Smooth muscle cell (in vitro differentiated cells): Measurements from ENCODE around the gene YARS2. TPM values are rescaled to one million over a fixed set of nuclear protein-coding genes. Genes with fewer than 3 reads are reported as not detected.

Experiments used
- DNase-seq: peaks from one replicate; lab custom pipeline; 2025; ENCODE audit not compliant: unreplicated experiment; lab: John Stamatoyannopoulos, UW
- H2AFZ ChIP-seq: fragments of 200-600 bp; sonication (generic); 2 replicates; pipeline ENCODE4 v1.6.0; 2016; ENCODE audit warnings: antibody characterized with exemption, low read depth, mild to moderate bottlenecking
- H3F3A ChIP-seq: fragments of 200-600 bp; sonication (generic); 2 replicates; pipeline ENCODE4 v1.6.0; 2017; ENCODE audit warnings: antibody characterized with exemption, low read depth
- H3K27ac ChIP-seq: fragments of 200-600 bp; sonication (generic); 2 replicates; pipeline ENCODE4 v1.5.1; 2016; ENCODE audit warnings: low read depth, mild to moderate bottlenecking
- H3K27me3 ChIP-seq: fragments of 200-600 bp; sonication (generic); 2 replicates; pipeline ENCODE4 v1.6.1; 2016; ENCODE audit warnings: low read depth, mild to moderate bottlenecking
- H3K36me3 ChIP-seq: fragments of 200-600 bp; sonication (generic); 2 replicates; pipeline ENCODE4 v1.5.1; 2016; ENCODE audit warnings: low read depth
- H3K4me1 ChIP-seq: fragments of 200-600 bp; sonication (generic); 2 replicates; pipeline ENCODE4 v1.5.1; 2016; ENCODE audit warnings: low read depth
- H3K4me2 ChIP-seq: fragments of 200-600 bp; sonication (generic); 2 replicates; pipeline ENCODE4 v1.6.0; 2016; ENCODE audit warnings: mild to moderate bottlenecking
- H3K4me3 ChIP-seq: fragments of 200-600 bp; sonication (generic); 2 replicates; pipeline ENCODE4 v1.5.1; 2016; ENCODE audit warnings: mild to moderate bottlenecking
- H3K79me2 ChIP-seq: fragments of 200-600 bp; sonication (generic); 2 replicates; pipeline ENCODE4 v1.6.0; 2016; ENCODE audit warnings: low read depth, mild to moderate bottlenecking
- H3K9ac ChIP-seq: fragments of 200-600 bp; sonication (generic); 2 replicates; pipeline ENCODE4 v1.6.0; 2016; ENCODE audit warnings: low read depth
- H3K9me3 ChIP-seq: fragments of 200-600 bp; sonication (generic); replicated peaks from 2 replicates; pipeline ENCODE4 v1.5.1; 2016; ENCODE audit warnings: low read depth
- H4K20me1 ChIP-seq: fragments of 200-600 bp; sonication (generic); 2 replicates; pipeline ENCODE4 v1.6.0; 2016; ENCODE audit warnings: low read depth
- WGBS: methylation state at CpG from one replicate; pipeline ENCODE4 v1.1.7; 2016; ENCODE audit warnings: low lambda C conversion rate; 5-methylcytosine and 5-hydroxymethylcytosine counted together
- polyA plus RNA-seq: library from polyadenylated mRNA; unstranded; fragments of >200 nt; fragmentation: Nextera tagmentation; extraction: Ambion mirVana; gene quantifications from 2 replicates; pipeline ENCODE4 v1.2.1, GENCODE V29; 2016
- total RNA-seq: library from RNA; depleted of rRNA; stranded (reverse); fragments of >200 nt; gene quantifications from 2 replicates; pipeline ENCODE4 v1.2.3, GENCODE V29; 2014
- TF ChIP-seq, protein P1 (sequence below): fragments of 200-600 bp; sonication (generic); IDR thresholded peaks from 2 replicates; pipeline ENCODE4 v1.5.1; 2017; ENCODE audit warnings: borderline replicate concordance, mild to moderate bottlenecking, antibody characterized with exemption; ENCODE audit not compliant: insufficient read depth, poor library complexity, severe bottlenecking

YARS2 gene
- total and polyA plus RNA-seq, 2 experiments from 2014 or later: 25.9 to 32.6 TPM

DNA sequence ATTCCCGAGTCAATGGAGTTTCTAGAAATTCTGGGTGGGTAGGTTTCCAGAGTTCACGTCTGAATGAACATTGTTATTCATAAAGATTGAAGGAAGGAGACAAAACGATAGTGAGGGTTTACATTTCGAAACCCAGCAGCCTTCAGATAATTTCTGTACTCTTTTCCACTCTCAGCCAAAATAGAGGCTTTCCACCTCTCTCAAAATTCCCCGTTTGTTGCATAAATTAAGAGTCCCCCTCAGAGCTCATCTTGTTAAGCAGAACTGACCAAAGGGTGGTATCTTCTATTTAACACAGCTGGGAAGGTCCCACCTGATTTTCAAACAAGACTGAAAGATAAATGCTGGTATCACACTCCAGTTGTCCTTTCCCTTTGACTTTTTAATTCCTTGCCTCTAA, 21.5 kb upstream of the YARS2 start:
- no peak overlapping the region for H3K4me3 ChIP-seq
- no peaks in the 10 kb centered on the region for H3K4me1 ChIP-seq
- H3K79me2 ChIP-seq: no peaks in the 10 kb centered on the region
- WGBS: 84% methylated on average over 5 of the region's 5 CpGs
- no peak overlapping the region for H3K27ac ChIP-seq
- no peaks in the 10 kb centered on the region for H3F3A ChIP-seq
- no peaks in the 10 kb centered on the region for H3K9me3 ChIP-seq
- TF ChIP-seq, protein P1, sequence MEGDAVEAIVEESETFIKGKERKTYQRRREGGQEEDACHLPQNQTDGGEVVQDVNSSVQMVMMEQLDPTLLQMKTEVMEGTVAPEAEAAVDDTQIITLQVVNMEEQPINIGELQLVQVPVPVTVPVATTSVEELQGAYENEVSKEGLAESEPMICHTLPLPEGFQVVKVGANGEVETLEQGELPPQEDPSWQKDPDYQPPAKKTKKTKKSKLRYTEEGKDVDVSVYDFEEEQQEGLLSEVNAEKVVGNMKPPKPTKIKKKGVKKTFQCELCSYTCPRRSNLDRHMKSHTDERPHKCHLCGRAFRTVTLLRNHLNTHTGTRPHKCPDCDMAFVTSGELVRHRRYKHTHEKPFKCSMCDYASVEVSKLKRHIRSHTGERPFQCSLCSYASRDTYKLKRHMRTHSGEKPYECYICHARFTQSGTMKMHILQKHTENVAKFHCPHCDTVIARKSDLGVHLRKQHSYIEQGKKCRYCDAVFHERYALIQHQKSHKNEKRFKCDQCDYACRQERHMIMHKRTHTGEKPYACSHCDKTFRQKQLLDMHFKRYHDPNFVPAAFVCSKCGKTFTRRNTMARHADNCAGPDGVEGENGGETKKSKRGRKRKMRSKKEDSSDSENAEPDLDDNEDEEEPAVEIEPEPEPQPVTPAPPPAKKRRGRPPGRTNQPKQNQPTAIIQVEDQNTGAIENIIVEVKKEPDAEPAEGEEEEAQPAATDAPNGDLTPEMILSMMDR: no peak
- no peak overlapping the region for H2AFZ ChIP-seq
- DNase-seq: no peak
- no peak overlapping the region for H3K9ac ChIP-seq
- no peak overlapping the region for H3K4me2 ChIP-seq
- H3K27me3 ChIP-seq: no peaks in the 10 kb centered on the region
- H3K36me3 ChIP-seq: no peaks in the 10 kb centered on the region
- H4K20me1 ChIP-seq: no peaks in the 10 kb centered on the region

DNA sequence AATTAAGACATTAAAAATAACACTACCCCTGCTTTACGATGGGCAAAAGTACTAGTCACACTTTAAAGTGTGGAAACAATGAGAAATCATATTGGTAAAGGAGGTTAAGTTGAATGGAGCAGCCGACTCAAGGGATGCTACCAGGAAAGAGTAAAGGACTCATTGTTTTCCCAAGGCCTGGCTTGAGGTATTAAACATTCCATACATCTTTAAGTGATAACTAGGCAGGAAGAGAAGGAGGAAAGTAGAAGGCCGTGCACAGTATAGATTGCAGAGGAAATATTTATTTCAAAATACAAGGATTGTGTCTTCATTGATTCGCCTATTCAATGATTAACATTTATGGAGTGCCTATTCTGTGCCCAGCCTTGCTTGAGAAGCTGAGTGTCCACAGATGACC, 20.6 kb upstream of the YARS2 start:
- H3K4me1 ChIP-seq: no peaks in the 10 kb centered on the region
- H3K27ac ChIP-seq: no peak overlapping the region
- H3F3A ChIP-seq: no peaks in the 10 kb centered on the region
- no peaks in the 10 kb centered on the region for H3K36me3 ChIP-seq
- no peak overlapping the region for H3K4me2 ChIP-seq
- 83% methylated on average over 4 of the region's 4 CpGs for whole genome bisulfite sequencing
- no peaks in the 10 kb centered on the region for H3K79me2 ChIP-seq
- no peaks in the 10 kb centered on the region for H3K9me3 ChIP-seq
- H3K4me3 ChIP-seq: no peak overlapping the region
- TF ChIP-seq, protein P1: no peak
- DNase-seq: no peak
- no peak overlapping the region for H2AFZ ChIP-seq
- no peaks in the 10 kb centered on the region for H3K27me3 ChIP-seq
- no peak overlapping the region for H3K9ac ChIP-seq
- no peaks in the 10 kb centered on the region for H4K20me1 ChIP-seq

DNA sequence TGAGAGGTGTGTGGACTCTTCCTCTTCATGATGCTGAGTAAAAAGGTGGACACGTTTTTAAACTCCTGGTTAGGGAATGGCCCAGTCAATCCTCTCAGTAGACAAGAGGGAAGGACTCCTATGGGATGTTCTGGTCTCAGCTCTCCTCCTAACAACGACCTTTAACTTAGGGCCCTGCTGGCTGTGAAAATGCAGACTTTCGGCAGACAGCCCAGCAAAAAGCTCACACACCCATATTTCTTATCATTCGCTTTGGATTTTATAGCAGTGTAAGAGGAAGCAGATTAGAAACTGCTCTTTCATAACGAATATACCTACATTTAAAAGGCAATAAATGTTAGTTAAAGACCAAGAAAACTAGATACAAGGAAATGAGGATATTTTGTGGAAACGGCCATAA, 18.0 kb upstream of the YARS2 start:
- Histone ChIP-seq H4K20me1 (no peaks in the 10 kb centered on the region), H3F3A (no peaks in the 10 kb centered on the region), H3K27ac (no peak overlapping the region), H3K36me3 (no peaks in the 10 kb centered on the region), H3K27me3 (no peaks in the 10 kb centered on the region), H3K4me1 (peaks cover 13% of the 10 kb centered on the region), H3K4me2 (no peak overlapping the region), H3K9ac (no peak overlapping the region), H3K9me3 (no peaks in the 10 kb centered on the region), H2AFZ (peak overlapping the region; percentile 75), H3K79me2 (no peaks in the 10 kb centered on the region), H3K4me3 (no peak overlapping the region)
- DNase-seq: no peak
- TF ChIP-seq, protein P1: no peak
- WGBS: 38% methylated on average over 6 of the region's 6 CpGs

DNA sequence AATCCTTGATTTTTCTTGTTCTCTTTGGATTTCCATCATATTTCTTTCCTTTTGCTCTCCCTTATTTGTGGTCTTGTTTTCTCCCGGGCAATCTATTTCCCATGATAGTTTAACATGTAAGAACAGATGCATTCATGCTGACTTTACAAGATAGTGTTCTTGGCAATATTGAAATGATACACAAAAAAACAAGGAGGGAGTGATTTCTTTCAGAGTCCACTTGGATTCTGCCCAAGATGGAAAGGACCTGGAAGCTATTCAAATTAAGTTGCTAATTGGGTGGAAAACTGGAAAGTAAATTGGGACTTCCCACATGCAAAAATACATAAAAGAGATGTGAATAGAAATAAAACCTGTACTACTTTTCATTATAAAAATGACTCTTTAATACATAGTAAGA, 14.4 kb upstream of the YARS2 start:
- H3K9me3 ChIP-seq: no peaks in the 10 kb centered on the region
- no peaks in the 10 kb centered on the region for H3K79me2 ChIP-seq
- peaks cover 14% of the 10 kb centered on the region for H3K4me1 ChIP-seq
- H2AFZ ChIP-seq: no peak overlapping the region
- WGBS: 73% methylated on average over 1 of the region's 1 CpG
- no peaks in the 10 kb centered on the region for H4K20me1 ChIP-seq
- H3F3A ChIP-seq: no peaks in the 10 kb centered on the region
- H3K27ac ChIP-seq: no peak overlapping the region
- DNase-seq: no peak
- no peaks in the 10 kb centered on the region for H3K27me3 ChIP-seq
- H3K4me2 ChIP-seq: no peak overlapping the region
- H3K9ac ChIP-seq: no peak overlapping the region
- TF ChIP-seq, protein P1: no peak
- H3K36me3 ChIP-seq: no peaks in the 10 kb centered on the region
- no peak overlapping the region for H3K4me3 ChIP-seq
